ENCODE data around the gene UNC5C. TPM values are rescaled to one million over a fixed set of nuclear protein-coding genes. Genes with fewer than 3 reads are reported as not detected.

UNC5C gene
- not detected for total RNA-seq

GRCh38 chr4:95548738-95549245, at the start of gene UNC5C:
TSS of gene UNC5C (minus strand) at chr4:95548973.
- Mint-ChIP-seq H3K9me3 (no peaks in the 10 kb centered on the region), H3K4me1 (peaks cover 22% of the 10 kb centered on the region), H3K36me3 (no peaks in the 10 kb centered on the region), H3K27ac (no peak within 1 kb of the TSS), H3K4me3 (peak within 1 kb of the TSS; percentile 79), H3K27me3 (peaks cover 66% of the 10 kb centered on the region)
- no peak for DNase-seq

DNA sequence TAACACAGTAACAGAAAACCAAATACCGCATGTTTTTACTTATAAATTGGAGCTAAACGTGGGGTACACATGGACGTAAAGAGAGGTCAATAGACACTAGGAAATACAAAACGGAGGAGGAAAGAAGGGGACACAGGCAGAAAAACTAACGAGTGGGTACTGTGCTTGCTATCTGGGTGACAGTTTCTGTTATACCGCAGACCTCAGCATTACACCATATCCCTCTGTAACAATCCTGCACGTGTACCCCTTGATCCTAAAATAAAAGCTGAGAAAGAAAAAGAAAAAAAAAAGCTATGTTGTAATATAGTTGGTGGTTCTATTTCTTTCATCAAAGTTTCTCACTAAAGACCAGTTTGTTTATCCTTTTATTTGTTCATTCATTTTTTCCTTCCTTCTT, 47.9 kb upstream of the UNC5C start:
- peaks cover 9% of the 10 kb centered on the region for H3K27me3 Mint-ChIP-seq
- no peak overlapping the region for H3K27ac Mint-ChIP-seq
- no peak for DNase-seq
- no peaks in the 10 kb centered on the region for H3K36me3 Mint-ChIP-seq
- H3K4me1 Mint-ChIP-seq = peaks cover 8% of the 10 kb centered on the region
- H3K9me3 Mint-ChIP-seq = no peaks in the 10 kb centered on the region
- H3K4me3 Mint-ChIP-seq = no peak overlapping the region

GRCh38 chr4:95594629-95595028, 45.9 kb upstream of the UNC5C start:
- peaks cover 5% of the 10 kb centered on the region for H3K27me3 Mint-ChIP-seq
- H3K4me1 Mint-ChIP-seq = peaks cover 1% of the 10 kb centered on the region
- no peak overlapping the region for H3K27ac Mint-ChIP-seq
- DNase-seq = no peak
- H3K4me3 Mint-ChIP-seq = no peak overlapping the region
- no peaks in the 10 kb centered on the region for H3K9me3 Mint-ChIP-seq
- no peaks in the 10 kb centered on the region for H3K36me3 Mint-ChIP-seq

GRCh38 chr4:95594013-95594412, 45.2 kb upstream of the UNC5C start:
- Mint-ChIP-seq H3K4me3 (no peak overlapping the region), H3K27ac (no peak overlapping the region), H3K27me3 (peaks cover 5% of the 10 kb centered on the region), H3K36me3 (no peaks in the 10 kb centered on the region), H3K4me1 (no peaks in the 10 kb centered on the region), H3K9me3 (no peaks in the 10 kb centered on the region)
- no peak for DNase-seq

- H3K4me1 Mint-ChIP-seq = no peaks in the 10 kb centered on the region
- H3K27ac Mint-ChIP-seq = no peak overlapping the region
- no peaks in the 10 kb centered on the region for H3K9me3 Mint-ChIP-seq
- H3K27me3 Mint-ChIP-seq = peaks cover 4% of the 10 kb centered on the region
- H3K4me3 Mint-ChIP-seq = no peak overlapping the region
- no peaks in the 10 kb centered on the region for H3K36me3 Mint-ChIP-seq
- no peak for DNase-seq
Measured at GRCh38 chr4:95591278-95591677, 42.5 kb upstream of the UNC5C start.

DNA sequence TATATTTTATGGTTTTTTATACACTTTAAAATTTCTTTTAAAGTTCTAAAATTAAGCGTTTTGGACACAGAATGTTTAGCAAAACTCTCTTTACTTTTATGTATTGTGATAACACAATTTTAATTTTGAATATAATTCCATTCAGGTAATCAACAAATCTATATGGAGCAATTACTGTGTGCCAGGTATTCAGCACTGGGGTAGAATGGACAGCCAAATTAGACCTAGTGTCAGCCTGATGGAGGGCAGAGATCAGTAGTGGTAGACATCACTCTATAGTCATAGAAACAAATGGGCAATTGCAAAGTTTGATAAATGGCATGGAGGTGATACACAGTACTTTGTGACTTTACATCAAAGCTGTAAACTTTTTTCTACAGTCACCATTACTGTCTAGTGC, 41.8 kb upstream of the UNC5C start:
- H3K4me3 Mint-ChIP-seq = no peak overlapping the region
- peaks cover 4% of the 10 kb centered on the region for H3K27me3 Mint-ChIP-seq
- H3K27ac Mint-ChIP-seq = no peak overlapping the region
- DNase-seq = no peak
- H3K9me3 Mint-ChIP-seq = no peaks in the 10 kb centered on the region
- no peaks in the 10 kb centered on the region for H3K4me1 Mint-ChIP-seq
- no peaks in the 10 kb centered on the region for H3K36me3 Mint-ChIP-seq

- DNase-seq = no peak
- no peaks in the 10 kb centered on the region for H3K4me1 Mint-ChIP-seq
- H3K4me3 Mint-ChIP-seq = no peak overlapping the region
- H3K27ac Mint-ChIP-seq = no peak overlapping the region
- H3K27me3 Mint-ChIP-seq = peaks cover 4% of the 10 kb centered on the region
- H3K36me3 Mint-ChIP-seq = no peaks in the 10 kb centered on the region
- H3K9me3 Mint-ChIP-seq = no peaks in the 10 kb centered on the region
Measured at GRCh38 chr4:95585016-95585695, 36.4 kb upstream of the UNC5C start.

GRCh38 chr4:95580226-95580625, 31.5 kb upstream of the UNC5C start:
- H3K27ac Mint-ChIP-seq = no peak overlapping the region
- no peak overlapping the region for H3K4me3 Mint-ChIP-seq
- no peaks in the 10 kb centered on the region for H3K4me1 Mint-ChIP-seq
- no peaks in the 10 kb centered on the region for H3K36me3 Mint-ChIP-seq
- H3K27me3 Mint-ChIP-seq = no peaks in the 10 kb centered on the region
- DNase-seq = no peak
- H3K9me3 Mint-ChIP-seq = peaks cover 18% of the 10 kb centered on the region

GRCh38 chr4:95572304-95572991, 23.7 kb upstream of the UNC5C start:
- DNase-seq = no peak
- no peak overlapping the region for H3K4me3 Mint-ChIP-seq
- H3K27me3 Mint-ChIP-seq = peaks cover 6% of the 10 kb centered on the region
- H3K4me1 Mint-ChIP-seq = no peaks in the 10 kb centered on the region
- H3K36me3 Mint-ChIP-seq = no peaks in the 10 kb centered on the region
- H3K9me3 Mint-ChIP-seq = peaks cover 22% of the 10 kb centered on the region
- no peak overlapping the region for H3K27ac Mint-ChIP-seq

DNA sequence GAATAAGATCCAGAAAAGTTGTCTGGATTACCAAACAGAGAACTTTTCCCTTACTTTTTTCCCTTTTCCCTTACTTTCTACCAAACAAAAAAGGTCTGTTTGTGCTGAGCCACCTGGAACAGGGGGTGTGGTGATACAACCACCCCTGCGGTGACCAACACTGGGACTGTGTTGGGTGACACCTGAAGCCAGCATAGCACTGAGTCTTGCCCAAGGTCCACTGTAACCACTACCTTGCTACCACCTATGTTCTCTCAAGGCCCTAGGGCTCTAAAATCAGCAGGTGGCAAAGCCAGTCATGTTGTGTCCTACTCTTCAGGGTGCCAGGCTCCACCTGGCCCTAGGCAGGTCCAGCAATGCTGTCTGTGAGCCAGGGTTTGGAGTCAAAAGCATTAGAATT, 22.8 kb upstream of the UNC5C start:
- Mint-ChIP-seq H3K27me3 (peaks cover 6% of the 10 kb centered on the region), H3K4me3 (no peak overlapping the region), H3K27ac (no peak overlapping the region), H3K4me1 (no peaks in the 10 kb centered on the region), H3K9me3 (peaks cover 19% of the 10 kb centered on the region), H3K36me3 (no peaks in the 10 kb centered on the region)
- no peak for DNase-seq

- H3K27ac Mint-ChIP-seq = no peak overlapping the region
- no peaks in the 10 kb centered on the region for H3K4me1 Mint-ChIP-seq
- no peak overlapping the region for H3K4me3 Mint-ChIP-seq
- H3K36me3 Mint-ChIP-seq = no peaks in the 10 kb centered on the region
- no peaks in the 10 kb centered on the region for H3K27me3 Mint-ChIP-seq
- peaks cover 4% of the 10 kb centered on the region for H3K9me3 Mint-ChIP-seq
- DNase-seq = no peak
Measured at GRCh38 chr4:95563638-95564337, 15.0 kb upstream of the UNC5C start.

- no peak for DNase-seq
- Mint-ChIP-seq H3K9me3 (no peaks in the 10 kb centered on the region), H3K36me3 (no peaks in the 10 kb centered on the region), H3K27me3 (no peaks in the 10 kb centered on the region), H3K4me1 (no peaks in the 10 kb centered on the region), H3K4me3 (no peak overlapping the region), H3K27ac (no peak overlapping the region)
Measured at GRCh38 chr4:95560774-95561173, 12.0 kb upstream of the UNC5C start.

DNA sequence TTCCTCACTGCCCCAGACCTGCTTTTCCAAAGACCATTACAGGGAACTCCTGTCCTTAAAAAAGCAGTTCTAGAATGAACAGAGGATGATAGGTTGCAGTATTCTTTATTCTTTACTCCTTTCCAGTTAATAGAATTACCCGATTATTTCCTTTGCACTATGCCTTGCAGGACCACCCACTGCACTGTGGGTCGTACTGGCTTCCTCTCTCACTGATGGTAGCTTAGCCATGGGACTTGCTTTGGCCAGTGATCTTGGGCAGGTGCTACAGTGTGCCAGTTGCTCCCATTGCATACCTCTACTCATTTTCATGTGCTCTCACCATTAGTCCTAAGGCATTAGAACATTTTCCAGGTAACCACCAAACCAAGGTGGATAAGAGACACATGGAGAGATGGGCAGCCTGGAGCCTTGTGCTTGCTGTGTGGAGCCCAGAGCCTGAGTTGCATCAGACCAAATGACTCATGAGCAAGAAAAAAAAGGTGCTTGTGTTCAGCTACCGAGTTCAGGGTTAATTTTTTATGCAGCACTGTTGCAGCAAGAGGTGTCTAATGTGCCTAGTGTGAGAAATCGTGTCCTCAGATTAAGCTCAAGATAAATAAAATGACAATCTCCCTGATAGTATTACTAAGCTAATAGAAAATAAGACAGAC, 7.6 kb upstream of the UNC5C start:
- H3K4me3 Mint-ChIP-seq = no peak overlapping the region
- H3K27ac Mint-ChIP-seq = no peak overlapping the region
- peaks cover 20% of the 10 kb centered on the region for H3K27me3 Mint-ChIP-seq
- H3K9me3 Mint-ChIP-seq = no peaks in the 10 kb centered on the region
- no peaks in the 10 kb centered on the region for H3K4me1 Mint-ChIP-seq
- DNase-seq = no peak
- no peaks in the 10 kb centered on the region for H3K36me3 Mint-ChIP-seq

DNA sequence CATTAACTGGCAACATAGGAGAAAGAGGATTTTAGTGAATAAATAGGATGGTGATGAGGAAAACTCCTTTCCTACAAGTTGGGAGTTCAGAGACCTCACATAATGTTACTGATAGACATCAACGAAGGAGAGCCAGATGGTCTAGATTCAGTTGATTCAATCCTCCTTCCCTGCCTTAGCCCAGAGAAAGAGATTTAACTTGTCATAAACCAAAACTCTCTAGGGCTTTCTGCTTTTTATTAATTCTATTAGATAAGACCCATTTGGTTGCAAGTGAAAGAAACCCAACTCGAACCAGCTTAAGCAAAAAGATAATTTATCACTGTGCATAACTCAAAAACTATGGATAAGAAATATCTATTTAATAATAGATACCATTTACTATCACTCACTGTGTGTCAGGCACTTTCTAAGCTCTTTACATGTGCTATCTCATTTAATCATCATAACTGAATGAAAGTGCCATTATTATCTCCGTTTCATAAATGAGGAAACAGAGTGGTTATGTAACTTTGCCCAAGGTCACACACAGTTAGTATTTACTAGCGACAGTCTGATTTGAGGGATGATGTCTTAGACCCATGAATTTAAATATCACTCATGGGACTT, 4.3 kb upstream of the UNC5C start:
- DNase-seq = no peak
- no peaks in the 10 kb centered on the region for H3K36me3 Mint-ChIP-seq
- H3K4me1 Mint-ChIP-seq = peaks cover 16% of the 10 kb centered on the region
- H3K27ac Mint-ChIP-seq = no peak overlapping the region
- H3K9me3 Mint-ChIP-seq = no peaks in the 10 kb centered on the region
- H3K27me3 Mint-ChIP-seq = peaks cover 48% of the 10 kb centered on the region
- no peak overlapping the region for H3K4me3 Mint-ChIP-seq

GRCh38 chr4:95551653-95552052, 2.9 kb upstream of the UNC5C start:
- H3K27me3 Mint-ChIP-seq = peaks cover 60% of the 10 kb centered on the region
- H3K36me3 Mint-ChIP-seq = no peaks in the 10 kb centered on the region
- peaks cover 22% of the 10 kb centered on the region for H3K4me1 Mint-ChIP-seq
- H3K9me3 Mint-ChIP-seq = no peaks in the 10 kb centered on the region
- DNase-seq = no peak
- no peak overlapping the region for H3K27ac Mint-ChIP-seq
- H3K4me3 Mint-ChIP-seq = no peak overlapping the region

Measured in activated naive CD8-positive, alpha-beta T cell treated with anti-CD3 and anti-CD28 coated beads for 36 hours (primary cell).